Activated CD8-positive, alpha-beta memory T cell treated with anti-CD3 and anti-CD28 coated beads, Interleukin-2, amount 10 ng/mL, durations not matched to agents 7 days and 5 days (primary cell): ENCODE results near the gene NOXRED1. TPM values are rescaled to one million over a fixed set of nuclear protein-coding genes. Genes with fewer than 3 reads are reported as not detected.

ENCODE experiments used
- ATAC-seq: fragments of 150-1000 bp; cut with Tn5 transposase; one replicate; pipeline ENCODE4 v1.10.0; 2021; ENCODE audit warnings: moderate library complexity
- CTCF ChIA-PET: fragments of 350-600 bp; sonication (Branson Sonifier 250); formaldehyde crosslinking; loops from one replicate; lab custom pipeline; 2021; ENCODE audit warnings: antibody characterized with exemption; lab: Charles Lee
- DNase-seq: peaks from one replicate; pipeline ENCODE4 v3.0.0-alpha.2; 2020
- H3K27ac Mint-ChIP-seq: one replicate; pipeline ENCODE4 v1.8.0; 2021; ENCODE audit warnings: mild to moderate bottlenecking, mixed read lengths
- H3K27me3 Mint-ChIP-seq: one replicate; pipeline ENCODE4 v1.8.0; 2021; ENCODE audit warnings: mixed read lengths
- H3K36me3 Mint-ChIP-seq: one replicate; pipeline ENCODE4 v1.8.0; 2021; ENCODE audit warnings: mild to moderate bottlenecking, mixed read lengths
- H3K4me1 Mint-ChIP-seq: one replicate; pipeline ENCODE4 v1.8.0; 2021; ENCODE audit warnings: mixed read lengths
- H3K4me3 Mint-ChIP-seq: one replicate; pipeline ENCODE4 v1.8.0; 2021; ENCODE audit warnings: mild to moderate bottlenecking, moderate library complexity, mixed read lengths
- H3K9me3 Mint-ChIP-seq: one replicate; pipeline ENCODE4 v1.8.0; 2022; ENCODE audit warnings: low read depth, mixed read lengths
- total RNA-seq, 2 experiments: library from RNA; stranded (reverse); gene quantifications; one replicate each; pipeline ENCODE4 v1.2.3, GENCODE V29; 2021

The NOXRED1 gene, protein sequence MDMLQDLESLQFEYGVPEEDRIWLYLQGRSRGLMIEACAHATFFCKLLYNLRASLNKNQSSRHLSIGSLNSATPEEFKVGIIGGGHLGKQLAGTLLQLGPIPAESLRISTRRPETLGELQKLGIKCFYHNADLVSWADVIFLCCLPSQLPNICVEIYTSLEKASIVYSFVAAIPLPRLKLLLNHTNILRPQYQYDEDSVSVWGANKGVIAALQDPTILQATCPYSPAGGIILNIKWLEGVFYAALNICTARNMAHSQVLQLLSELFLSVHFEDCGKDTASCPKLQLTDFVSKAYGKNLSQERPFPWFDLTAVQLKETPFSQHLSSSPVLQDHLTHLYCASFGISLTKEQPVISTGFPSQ
- total RNA-seq = under 1 TPM; 0.45 to 0.53 TPM

GRCh38 chr14:77423423-77423822 is at the start of gene NOXRED1:
Gene NOXRED1 (minus strand): TSS chr14:77423523. CDS start chr14:77422889, 634 bp downstream.
- no peaks in the 10 kb centered on the region for H3K4me1 Mint-ChIP-seq
- no peak for DNase-seq
- no peaks in the 10 kb centered on the region for H3K27me3 Mint-ChIP-seq
- peaks cover 62% of the 10 kb centered on the region for H3K36me3 Mint-ChIP-seq
- CTCF ChIA-PET = no interaction called here
- no peak for ATAC-seq
- no peak within 1 kb of the TSS for H3K4me3 Mint-ChIP-seq
- no peak within 1 kb of the TSS for H3K27ac Mint-ChIP-seq
- H3K9me3 Mint-ChIP-seq = peaks cover 6% of the 10 kb centered on the region

- H3K4me1 Mint-ChIP-seq = no peaks in the 10 kb centered on the region
- H3K27ac Mint-ChIP-seq = no peak overlapping the region
- ATAC-seq (no peak), DNase-seq (no peak)
- CTCF ChIA-PET = no interaction called here
- no peaks in the 10 kb centered on the region for H3K9me3 Mint-ChIP-seq
- H3K36me3 Mint-ChIP-seq = peaks cover 28% of the 10 kb centered on the region
- no peaks in the 10 kb centered on the region for H3K27me3 Mint-ChIP-seq
- H3K4me3 Mint-ChIP-seq = no peak overlapping the region
These were observed 47.0 kb upstream of the NOXRED1 start for GRCh38 chr14:77470224-77470870.

- H3K4me1 Mint-ChIP-seq = no peaks in the 10 kb centered on the region
- H3K4me3 Mint-ChIP-seq = no peak overlapping the region
- peaks cover 34% of the 10 kb centered on the region for H3K36me3 Mint-ChIP-seq
- no peaks in the 10 kb centered on the region for H3K27me3 Mint-ChIP-seq
- DNase-seq (no peak), ATAC-seq (no peak)
- CTCF ChIA-PET = no interaction called here
- no peak overlapping the region for H3K27ac Mint-ChIP-seq
- H3K9me3 Mint-ChIP-seq = no peaks in the 10 kb centered on the region
These were observed 46.2 kb upstream of the NOXRED1 start for GRCh38 chr14:77469539-77469938.

DNA sequence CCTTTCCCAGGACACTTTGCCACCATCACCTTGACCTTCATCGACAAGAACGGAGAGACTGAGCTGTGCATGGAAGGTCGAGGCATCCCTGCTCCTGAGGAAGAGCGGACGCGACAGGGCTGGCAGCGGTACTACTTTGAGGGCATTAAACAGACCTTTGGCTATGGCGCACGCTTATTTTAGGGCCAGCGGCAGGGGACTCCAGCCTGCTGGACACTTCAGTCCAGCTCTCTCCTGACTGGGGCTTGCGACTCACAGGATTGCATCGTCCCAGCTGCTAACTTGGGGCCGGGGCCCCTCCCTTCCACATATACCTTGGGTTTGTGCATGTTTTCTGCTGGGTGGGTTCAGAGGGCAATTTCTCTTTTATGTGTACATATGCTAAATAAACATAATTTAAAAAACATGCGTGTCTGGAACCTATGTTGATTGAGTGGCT is 45.8 kb upstream of the NOXRED1 start:
- H3K36me3 Mint-ChIP-seq = peaks cover 36% of the 10 kb centered on the region
- no peak for DNase-seq

DNA sequence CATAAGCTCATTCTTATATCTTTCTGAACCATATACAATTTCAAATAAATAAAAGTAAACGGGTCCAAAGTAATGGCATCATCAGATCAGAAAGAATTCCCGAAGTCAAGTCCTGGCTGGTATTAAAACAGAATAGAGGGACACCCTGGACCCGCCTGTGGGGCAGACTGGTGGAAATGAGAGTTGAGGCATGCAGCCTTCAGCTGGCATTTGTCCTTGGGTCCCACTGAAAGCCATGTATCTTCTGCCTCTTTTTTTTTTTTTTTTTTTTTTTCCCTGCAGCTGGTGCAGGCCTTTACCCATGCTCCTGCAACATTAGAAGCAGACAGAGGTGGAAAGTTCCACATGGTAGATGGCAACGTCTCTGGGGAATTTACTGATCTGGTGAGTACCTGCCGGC is 44.5 kb upstream of the NOXRED1 start:
- ATAC-seq = no peak
- H3K4me3 Mint-ChIP-seq = no peak overlapping the region
- CTCF ChIA-PET = interaction anchor here (0.7 to 1.1 kb wide), 2 partner anchors 9 to 11 kb away, joined by 3 to 4 read pairs; no protein-coding TSS in a partner anchor

More for the DNA sequence above, 45.8 kb upstream of the NOXRED1 start:
- ATAC-seq = no peak
- H3K9me3 Mint-ChIP-seq = no peaks in the 10 kb centered on the region
- H3K27ac Mint-ChIP-seq = no peak overlapping the region
- H3K27me3 Mint-ChIP-seq = no peaks in the 10 kb centered on the region
- CTCF ChIA-PET = no interaction called here
- H3K4me1 Mint-ChIP-seq = no peaks in the 10 kb centered on the region
- no peak overlapping the region for H3K4me3 Mint-ChIP-seq

DNA sequence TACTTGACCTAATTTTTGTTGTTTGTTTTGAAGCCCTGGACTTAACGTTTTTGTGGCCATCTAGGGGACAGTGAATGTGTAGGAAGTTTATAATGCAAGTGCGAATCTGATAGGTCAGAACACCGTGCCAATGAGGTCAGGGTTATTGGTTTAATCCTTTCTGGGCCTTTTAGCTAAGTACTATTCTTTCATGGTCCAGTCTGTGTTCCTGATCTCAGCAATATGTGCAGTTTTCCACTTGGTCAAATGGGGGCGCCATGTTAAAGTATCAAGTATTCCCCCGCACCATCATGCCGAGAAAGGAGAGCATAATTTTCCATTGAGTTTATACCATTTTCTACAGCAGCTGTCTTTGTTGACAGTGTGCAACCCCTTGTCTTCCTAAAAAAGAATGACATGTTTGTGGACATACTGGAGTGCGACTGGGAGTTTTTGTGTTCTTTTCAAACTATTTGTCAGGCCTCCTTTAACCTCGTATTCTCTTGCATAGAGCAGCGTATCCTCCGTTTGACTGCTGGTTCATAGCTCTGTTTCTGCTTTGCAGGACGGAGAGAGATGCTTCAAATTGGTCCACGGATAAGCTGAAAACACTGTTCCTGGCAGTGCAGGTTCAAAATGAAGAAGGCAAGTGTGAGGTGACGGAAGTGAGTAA is 35.9 kb upstream of the NOXRED1 start:
- peaks cover 33% of the 10 kb centered on the region for H3K36me3 Mint-ChIP-seq
- ATAC-seq = no peak
- CTCF ChIA-PET = interaction anchor here (0.8 to 3.2 kb wide), 15 partner anchors 9 to 363 kb away, joined by 3 to 33 read pairs (median 4); partner anchors contain the start of genes SAMD15 and TMED8
- H3K4me1 Mint-ChIP-seq = peaks cover 36% of the 10 kb centered on the region
- no peaks in the 10 kb centered on the region for H3K27me3 Mint-ChIP-seq
- no peaks in the 10 kb centered on the region for H3K9me3 Mint-ChIP-seq
- peak overlapping the region; percentile 99 for H3K27ac Mint-ChIP-seq
- DNase-seq = peak; percentile 83
- H3K4me3 Mint-ChIP-seq = peak overlapping the region; percentile 93

More for the DNA sequence above, 44.5 kb upstream of the NOXRED1 start:
- H3K9me3 Mint-ChIP-seq = no peaks in the 10 kb centered on the region
- no peak overlapping the region for H3K27ac Mint-ChIP-seq
- no peaks in the 10 kb centered on the region for H3K4me1 Mint-ChIP-seq
- peaks cover 42% of the 10 kb centered on the region for H3K36me3 Mint-ChIP-seq
- DNase-seq = no peak
- no peaks in the 10 kb centered on the region for H3K27me3 Mint-ChIP-seq

DNA sequence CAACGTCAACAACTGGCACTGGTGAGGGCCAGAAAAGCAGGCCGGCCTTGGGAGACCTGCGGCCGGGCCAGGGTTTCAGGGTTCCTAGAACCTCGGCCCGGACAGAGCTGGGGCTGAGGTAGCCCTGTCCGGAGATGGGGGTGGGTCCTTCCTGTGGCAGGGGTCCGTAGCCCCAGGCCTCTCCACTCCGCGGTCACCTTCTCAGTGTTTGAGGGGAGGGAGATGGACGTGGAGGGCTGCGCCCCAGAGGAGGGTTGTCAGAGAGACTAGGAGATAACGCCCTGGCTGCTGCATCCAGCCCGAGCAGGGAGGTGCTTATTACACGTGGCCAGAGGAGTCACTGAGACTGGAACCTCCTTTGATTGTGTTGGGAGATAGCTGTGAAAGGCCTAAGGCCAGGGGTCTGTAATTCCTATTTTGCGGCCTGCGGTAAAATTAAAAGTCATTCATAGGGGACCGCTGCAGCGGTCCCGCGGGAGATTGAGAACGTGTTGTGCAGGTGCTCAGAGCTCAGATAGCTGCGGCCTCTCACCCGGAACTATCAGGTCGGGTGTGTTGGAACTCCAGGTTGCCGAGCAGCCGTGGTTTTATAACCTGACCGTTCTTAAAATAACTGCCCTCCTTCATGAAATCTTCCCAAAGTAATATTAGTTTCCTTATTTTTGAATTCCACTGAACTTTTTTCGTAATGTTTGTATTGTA is 35.1 kb upstream of the NOXRED1 start:
- no peaks in the 10 kb centered on the region for H3K27me3 Mint-ChIP-seq
- H3K9me3 Mint-ChIP-seq = no peaks in the 10 kb centered on the region
- peaks cover 29% of the 10 kb centered on the region for H3K36me3 Mint-ChIP-seq
- H3K4me3 Mint-ChIP-seq = peak overlapping the region; percentile 93
- CTCF ChIA-PET = interaction anchor here (0.9 to 3.2 kb wide), 11 partner anchors 9 to 295 kb away, joined by 3 to 33 read pairs (median 4); partner anchors contain the start of genes SAMD15 and TMED8
- peak overlapping the region; percentile 99 for H3K27ac Mint-ChIP-seq
- ATAC-seq (peak; percentile 23), DNase-seq (peak; percentile 70)
- H3K4me1 Mint-ChIP-seq = peaks cover 36% of the 10 kb centered on the region

DNA sequence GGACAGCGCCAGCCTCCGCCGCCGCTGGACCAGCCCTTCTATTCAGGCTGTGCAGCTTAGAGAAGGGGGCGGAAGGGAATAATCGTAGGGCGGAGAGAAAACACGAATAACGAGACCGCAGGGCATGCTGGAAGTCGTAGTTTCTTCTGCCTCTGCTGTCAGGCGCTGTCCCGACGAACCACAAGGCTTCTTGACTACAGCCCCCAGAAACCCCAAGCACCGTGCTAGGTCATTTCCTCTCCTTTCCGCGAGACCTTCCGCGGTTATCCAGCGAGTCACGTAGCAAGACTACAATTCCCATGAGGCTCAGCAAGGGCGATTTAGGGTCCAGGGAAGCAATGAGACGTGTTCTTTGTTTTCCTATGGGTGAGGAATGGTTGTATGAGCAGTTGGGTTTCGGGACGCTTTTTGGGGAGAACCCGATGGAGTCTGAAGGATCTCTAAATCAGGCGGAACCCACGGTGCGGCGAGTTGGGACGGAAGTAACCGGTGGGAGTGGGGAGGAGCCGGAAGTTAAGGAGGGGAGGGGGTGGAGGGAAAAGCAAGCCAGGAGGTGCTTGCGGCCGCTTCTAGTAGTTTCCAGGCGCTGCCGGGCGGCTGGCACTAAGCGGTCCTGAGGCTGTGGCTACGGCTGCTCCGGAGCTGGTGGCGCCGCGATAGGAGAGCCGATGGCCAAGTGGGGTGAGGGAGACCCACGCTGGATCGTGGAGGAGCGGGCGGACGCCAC is 34.4 kb upstream of the NOXRED1 start, which contains the start of the genes AHSA1 and VIPAS39:
Gene AHSA1, plus strand, starts transcription at position 572 of the 727 bp plus-strand sequence. Its CDS starts 97 bp downstream, at position 669.
Gene VIPAS39, minus strand, starts transcription at position 80 of the 727 bp plus-strand sequence. CDS start 3,499 bp downstream, outside the sequence.
- peaks cover 36% of the 10 kb centered on the region for H3K4me1 Mint-ChIP-seq
- CTCF ChIA-PET = interaction anchor here (1.6 to 3.2 kb wide), 3 partner anchors 95 to 296 kb away, joined by 4 to 33 read pairs (median 6); no protein-coding TSS in a partner anchor

GRCh38 chr14:77457115-77457521 is 33.8 kb upstream of the NOXRED1 start:
- CTCF ChIA-PET = interaction anchor here (1.1 kb wide), 1 partner anchor 9 kb away, joined by 3 read pairs; no protein-coding TSS in a partner anchor

More for the DNA sequence above, 34.4 kb upstream of the NOXRED1 start, which contains the start of the genes AHSA1 and VIPAS39:
- peak; percentile 93 for ATAC-seq
- DNase-seq = peak; percentile 99
- no peaks in the 10 kb centered on the region for H3K27me3 Mint-ChIP-seq
- peak within 1 kb of the TSS; percentile 93 for H3K4me3 Mint-ChIP-seq
- no peaks in the 10 kb centered on the region for H3K9me3 Mint-ChIP-seq
- H3K36me3 Mint-ChIP-seq = peaks cover 34% of the 10 kb centered on the region
- peak within 1 kb of the TSS; percentile 99 for H3K27ac Mint-ChIP-seq

DNA sequence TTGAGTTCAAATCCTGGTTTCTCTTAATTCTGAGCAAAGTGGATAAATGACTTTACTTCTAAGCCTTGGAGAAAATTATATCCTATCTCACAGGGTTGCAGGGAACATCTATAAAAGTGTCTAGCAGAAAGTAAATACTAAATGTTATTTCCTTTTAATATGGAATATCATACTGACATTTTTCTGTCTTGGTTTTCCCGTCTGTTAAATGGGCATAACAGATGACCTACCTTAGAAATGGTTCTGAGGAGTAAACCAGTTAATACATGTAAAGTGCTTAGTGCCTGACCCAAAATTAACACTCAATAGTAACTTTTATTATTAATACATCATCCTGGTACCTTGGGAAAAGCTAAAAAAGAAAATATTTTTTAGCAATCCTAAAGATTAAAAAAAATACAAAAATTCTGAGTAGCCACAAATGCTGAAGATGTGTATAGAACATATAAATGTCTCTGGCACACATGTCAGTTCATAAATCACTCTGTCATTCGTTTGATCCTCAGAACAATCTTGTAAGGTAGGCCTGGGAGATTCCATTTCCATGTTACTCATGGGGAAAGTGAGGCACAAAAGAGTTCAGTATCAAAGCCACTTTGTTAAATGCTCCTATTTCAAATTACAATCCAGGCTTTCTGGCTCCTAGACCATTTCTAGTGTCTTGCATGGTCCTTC is 32.8 kb upstream of the NOXRED1 start:
- Mint-ChIP-seq H3K4me1 (peaks cover 32% of the 10 kb centered on the region), H3K27me3 (no peaks in the 10 kb centered on the region), H3K4me3 (peak overlapping the region; percentile 93), H3K36me3 (peaks cover 31% of the 10 kb centered on the region), H3K9me3 (no peaks in the 10 kb centered on the region), H3K27ac (no peak overlapping the region)
- ATAC-seq (no peak), DNase-seq (no peak)
- CTCF ChIA-PET = interaction anchor here (0.6 to 2.1 kb wide), 3 partner anchors 10 to 155 kb away, joined by 3 to 7 read pairs (median 3); partner anchors contain the start of genes SAMD15 and TMED8

More at GRCh38 chr14:77457115-77457521, 33.8 kb upstream of the NOXRED1 start:
- Mint-ChIP-seq H3K27ac (peak overlapping the region; percentile 99), H3K4me1 (peaks cover 36% of the 10 kb centered on the region), H3K27me3 (no peaks in the 10 kb centered on the region), H3K4me3 (peak overlapping the region; percentile 93), H3K9me3 (no peaks in the 10 kb centered on the region), H3K36me3 (peaks cover 33% of the 10 kb centered on the region)
- DNase-seq (no peak), ATAC-seq (peak; percentile 1)

GRCh38 chr14:77442196-77442595 is 18.9 kb upstream of the NOXRED1 start:
- peaks cover 21% of the 10 kb centered on the region for H3K36me3 Mint-ChIP-seq
- CTCF ChIA-PET = no interaction called here
- ATAC-seq = no peak

More at GRCh38 chr14:77442196-77442595, 18.9 kb upstream of the NOXRED1 start:
- H3K4me3 Mint-ChIP-seq = no peak overlapping the region
- H3K4me1 Mint-ChIP-seq = no peaks in the 10 kb centered on the region
- H3K27ac Mint-ChIP-seq = no peak overlapping the region
- no peaks in the 10 kb centered on the region for H3K27me3 Mint-ChIP-seq
- no peak for DNase-seq
- H3K9me3 Mint-ChIP-seq = no peaks in the 10 kb centered on the region
